Measurements from ENCODE around the gene PNPLA5.

PNPLA5 gene

DNA sequence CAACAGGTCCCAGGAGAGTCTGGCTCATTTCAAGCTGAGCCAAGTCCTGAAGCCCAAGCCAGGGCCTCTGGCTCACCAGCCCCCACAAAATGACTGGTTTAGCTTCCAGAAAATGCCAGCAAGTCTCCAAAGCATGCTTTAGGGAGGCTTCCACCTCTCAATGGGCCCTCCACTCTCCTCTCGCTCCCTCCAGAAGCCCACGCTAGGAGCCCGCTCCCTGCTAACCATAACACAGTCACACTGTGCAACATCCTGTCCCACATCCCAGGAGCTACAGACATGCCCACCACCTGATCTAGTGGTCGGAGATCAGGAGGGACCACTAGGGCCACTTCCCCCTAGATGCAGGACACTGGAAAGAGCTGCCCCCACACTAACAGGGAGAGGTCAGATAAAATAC is 36.4 kb downstream of the PNPLA5 start:
- DNase-seq (ENCODE audit: low read depth in 3 of 3, low spot score in 1 of 3) = no peak

DNA sequence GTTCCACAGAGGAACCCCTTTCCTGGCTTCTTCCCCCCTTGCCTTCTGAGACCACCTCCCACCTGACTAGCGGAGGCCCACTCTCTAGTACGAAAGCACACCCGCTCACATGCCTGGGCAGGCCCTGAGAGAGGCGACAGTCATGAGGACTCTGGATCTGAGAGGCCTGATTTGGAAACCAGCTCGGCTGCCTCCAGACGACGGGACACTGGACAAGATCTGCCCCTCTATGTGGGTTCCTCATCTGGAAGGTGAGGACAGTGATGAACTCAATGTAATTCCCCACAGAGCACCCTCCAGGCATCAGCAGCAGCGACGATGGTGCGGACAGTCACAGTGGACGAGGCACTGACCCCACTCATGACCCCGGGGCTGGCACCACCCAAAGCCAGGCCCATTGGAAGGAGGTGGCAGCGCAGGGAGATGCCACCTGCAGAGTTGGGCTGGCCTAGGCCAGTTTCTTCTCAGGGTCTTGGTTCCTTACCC is 37.0 kb downstream of the PNPLA5 start:
- DNase-seq (ENCODE audit: low read depth in 3 of 3, low spot score in 1 of 3) = no peak

DNA sequence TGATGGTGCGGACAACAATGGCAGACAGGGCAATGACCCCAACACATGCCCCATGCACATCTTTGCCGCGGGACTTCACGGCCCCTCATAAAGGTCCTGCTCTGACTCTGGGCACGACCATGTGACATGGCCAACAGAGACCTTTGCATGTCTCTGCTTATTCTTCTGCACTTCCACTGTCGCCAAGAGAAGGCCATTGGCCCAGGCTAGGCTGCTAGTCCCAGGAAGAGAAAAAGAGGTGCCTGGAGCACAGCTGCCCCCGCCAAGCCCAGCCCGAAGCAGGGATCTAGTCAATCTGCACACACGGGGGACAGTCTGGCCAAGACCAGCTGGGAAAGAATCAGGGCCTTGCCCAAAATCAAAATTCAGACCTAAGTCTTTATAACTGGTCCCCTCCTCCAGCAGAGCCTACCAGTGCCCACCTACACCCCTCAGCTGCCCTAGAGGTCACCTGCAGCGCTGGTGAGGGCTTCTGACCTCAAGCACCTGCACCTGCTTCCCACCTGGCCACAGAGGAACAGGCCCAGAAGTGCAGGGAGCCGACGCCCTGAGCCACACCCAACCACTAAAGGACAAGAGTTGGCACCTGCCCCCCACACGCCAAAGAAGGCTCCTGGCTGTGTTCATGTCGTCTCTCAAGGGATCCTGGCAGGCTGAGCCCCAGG is 37.6 kb downstream of the PNPLA5 start:
- no peak for DNase-seq (ENCODE audit: low read depth in 3 of 3, low spot score in 1 of 3)

DNA sequence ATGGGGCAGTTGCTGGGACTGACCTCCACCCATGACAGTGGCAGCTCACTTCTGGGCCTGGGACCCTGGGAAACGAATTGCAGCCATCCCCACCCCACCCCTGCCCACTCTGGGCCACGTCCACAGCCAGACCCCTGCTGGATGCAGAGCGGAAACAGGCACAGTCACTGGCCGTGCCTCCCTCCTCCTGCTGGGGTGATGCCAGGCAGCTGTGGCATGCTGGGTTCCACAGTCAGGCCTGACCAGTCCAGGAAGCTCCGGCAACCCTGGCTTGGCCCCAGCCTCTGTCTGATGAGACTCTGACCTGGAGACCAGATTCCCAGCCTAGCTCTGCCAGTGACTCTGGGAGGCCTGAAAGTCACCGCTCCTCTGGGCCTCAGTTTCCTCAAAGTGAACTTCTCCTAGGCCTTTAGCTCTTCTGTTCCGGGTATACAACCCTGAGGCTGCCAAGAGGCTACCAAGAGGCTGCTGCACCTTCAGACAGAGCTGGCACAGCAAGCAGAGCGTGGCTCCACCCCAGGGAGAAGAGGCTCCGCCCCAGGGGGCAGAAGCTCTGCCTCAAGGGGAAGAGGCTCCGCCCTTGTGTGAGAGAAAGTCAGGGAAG is 38.4 kb downstream of the PNPLA5 start:
- DNase-seq (ENCODE audit: low read depth in 3 of 3, low spot score in 1 of 3) = no peak

DNA sequence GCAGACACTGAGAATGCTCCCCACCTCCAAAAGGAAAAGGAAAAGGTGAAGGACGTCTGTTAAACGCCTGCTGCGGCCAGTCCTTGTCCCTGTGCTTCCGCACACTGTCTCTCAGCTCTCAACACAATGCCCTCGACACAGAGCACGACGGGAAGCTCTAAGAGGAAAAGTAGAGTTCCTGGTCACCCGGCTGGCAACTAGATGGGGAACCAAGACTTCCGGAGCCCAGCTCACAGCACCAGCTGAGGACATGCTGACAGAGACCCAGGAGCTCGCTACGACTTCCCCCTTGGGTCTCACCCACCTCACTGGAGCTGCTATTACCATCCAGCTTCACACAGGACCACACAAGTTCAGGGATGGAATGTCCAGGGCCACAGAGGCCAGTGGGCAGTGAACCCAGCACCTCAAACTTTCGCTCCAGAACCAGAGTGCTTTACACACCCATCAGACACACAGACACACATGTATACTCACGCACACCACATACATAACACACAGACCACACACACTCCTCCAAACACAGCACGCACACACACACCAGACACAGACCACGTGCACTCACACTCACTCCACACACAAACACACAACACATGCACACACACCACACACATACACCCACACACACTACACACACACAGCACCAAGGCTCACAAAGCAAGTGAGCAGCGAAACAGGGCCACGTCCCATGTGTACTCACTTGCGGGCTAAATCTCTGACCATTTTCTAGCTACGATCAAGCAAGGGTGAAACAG is 39.1 kb downstream of the PNPLA5 start:
- DNase-seq (ENCODE audit: low read depth in 3 of 3, low spot score in 1 of 3) = no peak

DNA sequence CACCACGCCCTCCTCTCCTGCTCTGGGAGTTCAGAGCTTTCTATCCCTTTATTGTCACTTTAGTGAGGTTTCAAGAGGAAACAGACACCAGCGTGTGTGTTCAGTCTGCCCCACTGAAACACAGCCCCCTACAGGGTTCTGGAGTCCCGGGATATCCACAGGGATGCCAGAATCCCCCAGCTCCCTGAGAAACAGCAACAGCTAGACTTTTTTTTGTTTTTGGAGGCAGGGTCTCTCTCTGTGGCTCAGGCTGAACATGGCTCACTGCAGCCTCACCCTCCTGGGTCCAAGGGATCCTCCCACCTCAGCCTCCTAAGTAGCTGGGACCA is 39.9 kb downstream of the PNPLA5 start:
- DNase-seq (ENCODE audit: low read depth in 3 of 3, low spot score in 1 of 3) = no peak

DNA sequence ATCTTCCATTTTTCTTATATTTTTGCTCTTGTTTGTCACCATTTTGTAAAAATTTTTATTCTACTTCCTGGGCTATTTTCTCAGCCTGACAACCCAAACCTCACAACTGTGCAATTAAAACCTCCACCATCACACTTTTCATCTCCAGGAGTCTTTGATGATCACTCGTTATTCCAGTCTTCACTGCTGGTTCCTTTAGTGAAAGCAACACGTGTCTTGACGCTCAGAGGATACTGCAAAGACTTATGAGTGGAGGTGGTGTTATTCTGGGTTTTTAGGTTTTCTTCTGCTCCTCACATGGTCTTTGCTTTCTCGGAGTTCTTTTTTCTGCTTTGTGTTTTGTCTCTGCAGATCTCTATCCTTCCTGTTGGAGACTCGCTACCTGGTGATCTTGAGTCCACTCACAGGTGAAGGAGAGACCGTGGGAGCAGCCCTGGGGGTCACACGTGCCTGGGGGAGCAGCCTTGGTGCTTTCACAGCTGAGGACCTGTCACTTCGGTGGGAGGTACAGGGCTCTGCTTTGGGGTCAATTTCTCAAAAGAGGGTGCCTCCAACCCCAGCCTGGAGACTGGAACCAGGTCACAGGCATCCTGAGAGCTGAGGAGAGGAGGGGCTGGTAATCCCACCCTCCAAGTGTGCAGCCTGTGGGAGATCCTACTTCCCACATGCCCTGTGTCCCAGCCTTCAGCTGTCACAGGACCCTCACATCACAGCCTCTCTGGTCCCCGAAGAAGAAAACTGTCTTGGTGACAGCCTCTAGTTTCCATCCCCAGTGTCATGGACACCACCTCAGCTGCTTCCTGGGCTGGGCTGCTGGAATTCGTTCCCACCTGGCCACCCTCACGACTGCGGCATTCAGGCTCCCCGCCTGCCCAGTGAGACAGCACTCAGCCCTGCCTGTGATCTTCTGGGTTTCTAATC is 40.5 kb downstream of the PNPLA5 start:
- no peak for DNase-seq (ENCODE audit: low read depth in 3 of 3, low spot score in 1 of 3)

DNA sequence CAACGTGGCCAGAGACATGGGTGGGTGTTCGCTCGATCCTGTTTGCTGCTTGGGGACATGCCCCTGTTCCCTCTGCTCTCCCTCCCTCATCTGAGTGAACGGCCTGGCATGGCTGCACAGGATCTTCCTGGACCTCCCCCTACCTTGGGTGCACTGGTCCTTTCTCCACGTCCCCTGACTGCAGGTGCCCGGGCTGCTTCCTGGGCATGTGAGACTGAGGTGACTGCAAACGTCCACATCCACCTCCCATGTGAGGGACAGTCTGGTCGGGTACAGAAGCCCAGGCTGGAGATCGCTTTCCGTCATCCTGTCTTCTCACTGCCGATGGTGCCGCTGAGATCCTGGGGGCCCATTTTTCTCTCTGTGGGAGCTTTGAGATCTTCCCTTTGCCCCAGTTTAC is 41.3 kb downstream of the PNPLA5 start:
- DNase-seq (ENCODE audit: low read depth in 3 of 3, low spot score in 1 of 3) = no peak

DNA sequence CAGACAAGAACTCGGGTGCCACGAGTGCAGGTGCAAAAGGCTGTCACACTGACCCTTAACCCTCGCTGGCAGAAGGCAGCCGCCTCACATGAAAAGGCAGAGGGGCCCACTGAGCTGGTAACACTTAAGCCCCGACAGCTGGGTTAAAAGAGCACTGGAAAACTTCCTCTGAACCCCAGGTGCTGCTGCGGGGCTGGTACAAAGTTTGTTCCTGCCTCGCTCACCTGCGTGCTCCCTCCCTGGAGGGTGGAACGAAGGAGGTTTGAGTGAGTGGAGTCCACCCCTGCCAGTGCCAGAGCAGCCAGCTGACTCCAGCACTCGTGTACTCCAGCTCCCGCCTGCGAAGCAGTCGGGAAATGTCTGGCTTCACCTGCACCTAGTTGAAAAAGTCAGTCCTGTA is 42.1 kb downstream of the PNPLA5 start:
- DNase-seq (ENCODE audit: low read depth in 3 of 3, low spot score in 1 of 3) = no peak

DNA sequence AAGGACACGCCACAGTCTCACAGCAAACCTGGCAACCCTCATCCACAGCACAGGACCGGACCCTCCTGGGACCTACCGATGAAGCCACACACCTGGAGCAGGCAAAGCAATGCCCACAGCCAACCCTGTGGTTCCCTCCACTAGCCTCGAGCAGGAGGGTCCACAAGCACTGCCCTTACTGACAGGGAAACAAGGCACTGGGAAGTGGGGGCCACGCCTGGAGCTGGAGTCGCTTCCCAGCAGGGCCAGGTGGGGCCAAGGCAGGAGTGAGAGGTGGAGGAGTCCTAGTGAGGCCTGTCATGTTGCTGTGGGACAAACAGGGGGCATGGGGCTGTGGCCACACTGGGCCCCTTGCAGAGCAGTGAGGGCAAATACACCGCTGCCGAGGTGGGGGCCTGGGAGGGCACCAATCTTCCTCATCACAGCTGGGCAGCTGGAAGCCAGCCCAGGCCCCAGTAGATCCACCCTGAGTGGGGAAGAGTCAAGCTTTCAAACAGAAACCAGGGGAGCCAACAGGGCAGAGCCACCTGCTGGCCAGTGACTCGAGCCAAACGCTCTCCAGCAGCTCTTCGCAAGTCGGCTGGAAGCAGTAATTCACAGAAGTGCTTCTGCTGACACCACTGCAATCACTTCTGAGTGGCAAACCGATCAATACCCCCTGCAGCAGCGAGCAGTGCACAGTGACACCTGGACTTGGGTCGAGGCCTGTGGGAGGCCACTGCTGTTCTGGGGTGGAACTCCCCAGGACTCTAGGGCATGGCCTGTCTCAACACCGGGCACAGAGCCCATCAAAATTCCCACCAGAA is 43.2 kb downstream of the PNPLA5 start:
- no peak for DNase-seq (ENCODE audit: low read depth in 3 of 3, low spot score in 1 of 3)

DNA sequence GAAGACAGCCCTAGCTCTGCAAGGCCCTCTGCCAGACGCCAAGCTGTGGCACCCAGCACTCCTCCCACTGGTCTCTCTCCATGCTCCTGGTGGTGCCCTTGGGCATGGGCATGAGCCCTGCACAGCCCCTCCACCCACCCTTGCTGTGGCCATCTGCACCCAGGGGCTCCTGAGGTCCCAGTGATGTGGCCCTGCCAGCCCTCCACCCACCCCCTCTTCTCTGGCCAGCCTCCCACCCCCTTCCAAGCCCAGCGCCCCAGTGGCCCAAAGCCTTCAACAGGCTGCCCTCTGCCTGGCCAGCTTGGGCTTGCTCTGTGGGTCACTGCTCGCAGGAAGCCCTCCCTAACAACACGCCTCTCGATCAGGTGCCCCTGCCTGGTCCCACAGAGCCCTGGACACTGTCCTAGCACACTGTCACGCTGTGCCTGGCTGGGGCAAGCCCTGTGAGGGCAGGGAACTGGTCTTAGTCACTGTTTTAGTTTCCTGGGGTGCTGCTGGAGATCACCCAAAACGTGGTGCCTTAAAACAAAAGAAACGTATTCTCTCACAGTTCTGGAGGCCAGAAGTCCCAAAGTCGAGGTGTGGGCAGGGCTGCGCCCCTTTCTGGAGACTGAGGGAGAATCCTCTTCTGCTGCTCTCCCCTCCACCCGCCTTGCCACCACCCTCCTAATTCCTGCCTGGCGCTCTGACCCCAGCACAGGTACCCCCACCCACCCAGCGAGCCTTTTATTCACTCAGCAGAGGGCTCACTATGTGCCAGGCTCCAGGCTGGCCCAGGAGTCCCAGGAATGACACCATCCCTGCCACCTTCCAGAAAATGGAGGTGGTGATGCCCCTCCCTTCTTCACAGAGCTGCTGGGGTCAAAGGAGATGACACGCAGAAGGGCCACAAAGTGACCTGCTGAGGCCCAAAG is 44.2 kb downstream of the PNPLA5 start:
- DNase-seq (ENCODE audit: low read depth in 3 of 3, low spot score in 1 of 3) = no peak

DNA sequence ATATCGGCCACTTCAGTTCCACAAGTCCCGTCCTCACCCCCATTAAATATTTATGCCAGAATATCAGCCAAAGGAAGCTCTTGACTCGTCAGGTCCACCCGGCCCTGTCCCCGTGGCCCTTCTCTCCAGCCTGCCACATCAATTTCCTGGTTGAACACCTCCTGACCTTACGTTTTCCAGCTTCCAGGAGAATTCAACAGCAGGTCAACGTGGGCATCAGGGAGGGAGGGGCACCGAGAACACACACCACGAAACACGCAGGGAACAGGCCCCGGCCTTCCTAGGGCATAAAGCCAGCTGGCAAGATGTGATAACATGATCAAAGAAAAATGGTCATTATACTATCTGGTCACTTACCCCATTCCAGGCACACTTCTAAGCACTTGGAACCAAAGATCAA is 44.8 kb downstream of the PNPLA5 start:
- DNase-seq (ENCODE audit: low read depth in 3 of 3, low spot score in 1 of 3) = no peak

DNA sequence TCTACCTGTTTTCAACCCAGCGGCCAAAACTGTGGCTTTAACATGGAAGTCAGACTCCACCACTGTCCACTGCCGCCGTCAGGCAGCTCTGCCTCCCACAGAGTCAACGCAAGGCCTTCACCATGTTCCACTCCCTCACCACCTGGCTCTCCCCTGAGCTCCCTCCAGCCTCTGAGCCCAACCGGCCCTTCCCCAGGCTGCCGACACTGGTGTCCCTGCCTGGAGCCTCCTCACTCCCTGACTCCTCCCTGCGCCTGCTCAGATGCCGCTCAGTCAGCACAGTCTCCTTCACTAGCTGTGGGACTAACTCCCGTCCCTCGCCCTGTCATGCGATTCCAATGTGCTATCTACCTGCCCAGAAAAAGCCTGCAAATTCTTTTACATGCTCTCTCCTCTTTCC is 45.8 kb downstream of the PNPLA5 start:
- no peak for DNase-seq (ENCODE audit: low read depth in 3 of 3, low spot score in 1 of 3)

DNA sequence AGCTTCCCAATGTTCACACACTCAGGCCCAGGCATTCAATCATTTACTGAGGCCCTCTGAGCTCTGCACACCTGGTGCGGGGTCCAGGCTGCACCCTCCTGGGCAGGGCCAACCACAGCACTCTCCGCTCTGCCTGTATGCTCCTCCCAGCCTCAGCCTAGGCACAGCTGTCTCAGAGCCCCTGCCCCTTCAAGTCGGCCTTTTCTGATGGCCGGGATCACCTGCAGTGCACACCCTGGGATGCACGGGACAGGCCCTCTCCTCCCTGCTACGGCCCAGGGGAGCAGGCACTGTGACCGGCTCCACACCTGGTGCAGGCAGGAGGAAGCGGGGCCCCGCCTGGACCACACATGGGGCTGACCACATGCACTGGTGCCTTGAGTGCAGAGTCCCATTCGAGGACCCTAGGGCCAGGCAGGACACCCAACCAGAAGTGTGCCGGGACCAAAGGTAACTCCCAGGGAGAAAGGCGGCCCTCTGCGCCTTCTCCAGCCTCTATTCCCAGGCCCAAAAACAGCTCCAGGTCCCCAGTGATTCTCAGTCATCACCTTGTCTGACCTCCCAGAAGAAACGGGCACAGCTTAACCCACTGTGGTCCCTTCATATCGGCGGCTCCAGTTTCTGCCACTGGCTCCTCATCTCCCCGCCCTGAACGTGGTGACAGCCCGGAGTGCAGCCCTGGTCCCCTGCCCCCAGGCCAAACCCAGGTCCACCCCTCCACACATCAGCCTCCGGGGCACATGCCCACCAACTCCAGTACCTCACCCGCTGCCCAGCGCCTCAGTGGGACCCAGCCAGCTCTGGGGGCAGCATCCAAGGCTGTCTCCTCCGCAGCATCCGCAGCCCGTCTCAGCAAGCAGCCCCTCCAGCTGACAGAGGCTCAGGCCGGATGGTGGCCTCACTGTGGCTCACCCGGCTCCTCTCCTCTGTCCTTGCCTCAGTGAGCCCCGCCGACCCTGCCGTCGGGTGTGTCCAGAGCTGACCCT is 47.0 kb downstream of the PNPLA5 start:
- DNase-seq (ENCODE audit: low read depth in 3 of 3, low spot score in 1 of 3) = no peak

DNA sequence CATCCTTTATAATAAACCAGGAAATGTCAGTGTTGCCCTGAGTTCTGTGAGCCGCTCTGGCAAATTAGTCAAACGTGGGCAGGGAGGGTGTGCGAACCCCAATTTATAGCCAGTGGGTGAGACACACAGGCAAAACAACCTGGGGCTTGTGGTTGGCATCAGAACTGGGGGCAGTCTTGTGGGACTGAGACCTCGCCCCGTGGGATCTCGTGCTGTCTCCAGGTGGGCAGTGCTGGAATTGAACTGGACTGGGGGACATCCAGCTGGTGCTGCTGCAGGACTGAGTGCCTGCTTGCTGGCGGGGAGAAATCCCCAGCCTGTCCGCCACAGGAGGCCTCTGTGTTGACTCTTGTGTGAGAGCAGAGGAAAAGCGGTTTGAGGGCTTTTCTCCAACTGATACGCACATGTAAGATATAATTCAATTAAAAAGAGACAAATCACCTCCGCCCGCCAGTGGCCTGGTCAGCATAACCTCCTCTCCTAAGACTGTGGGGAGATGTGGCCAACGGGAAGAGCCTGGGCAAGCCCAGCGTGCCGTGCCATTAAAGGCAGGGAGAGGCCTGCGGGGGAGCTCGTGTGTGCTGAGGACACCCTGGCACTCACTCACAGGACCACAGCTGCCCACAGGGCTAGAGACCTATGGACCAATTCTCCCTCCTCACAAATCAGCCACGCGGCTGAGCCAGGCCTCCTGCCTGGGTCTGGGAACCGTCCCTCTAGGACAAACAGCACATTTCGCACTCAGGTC is 47.9 kb downstream of the PNPLA5 start:
- no peak for DNase-seq (ENCODE audit: low read depth in 3 of 3, low spot score in 1 of 3)

DNA sequence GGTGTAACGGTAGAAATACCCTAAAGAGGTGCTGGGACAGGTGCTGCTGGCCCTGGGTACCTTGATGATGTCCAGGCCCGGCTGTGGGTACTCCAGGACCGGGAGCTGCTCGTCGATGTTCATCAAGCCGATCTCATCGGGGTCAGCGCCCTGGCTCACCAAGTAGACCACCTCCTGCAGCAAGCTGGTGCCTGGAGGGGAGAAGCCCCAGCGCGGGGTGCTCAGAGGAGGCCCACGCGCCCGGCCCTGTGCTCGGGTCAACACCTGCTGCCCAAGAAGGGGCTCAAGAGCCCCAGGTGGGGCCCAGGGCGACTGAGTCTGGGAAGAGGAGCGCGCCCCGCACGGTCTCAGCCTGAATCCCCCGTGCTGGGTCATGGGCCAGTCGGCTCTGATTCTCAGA is 50.1 kb downstream of the PNPLA5 start:
- no peak for DNase-seq (ENCODE audit: low read depth in 3 of 3, low spot score in 1 of 3)

DNA sequence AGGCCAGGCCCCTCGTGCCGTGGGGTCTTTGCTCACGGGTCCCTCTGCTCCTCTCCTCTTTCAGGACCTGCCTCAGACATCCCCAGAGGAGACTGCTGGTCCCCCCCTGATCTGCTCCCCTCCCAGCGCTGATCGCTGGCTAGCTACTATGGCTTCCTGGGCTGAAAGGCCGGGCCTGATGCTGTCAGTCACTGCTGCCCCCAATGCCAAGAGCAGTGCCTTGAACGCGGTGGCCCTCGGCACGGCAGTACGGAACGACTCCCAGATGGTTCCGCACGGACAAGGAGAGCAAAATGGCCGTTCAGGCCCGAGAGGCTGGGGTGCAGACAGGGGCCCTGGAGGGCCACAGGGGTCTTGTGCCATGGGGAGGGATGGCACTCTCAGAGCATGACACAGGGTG is 51.0 kb downstream of the PNPLA5 start:
- DNase-seq (ENCODE audit: low read depth in 3 of 3, low spot score in 1 of 3) = no peak

DNA sequence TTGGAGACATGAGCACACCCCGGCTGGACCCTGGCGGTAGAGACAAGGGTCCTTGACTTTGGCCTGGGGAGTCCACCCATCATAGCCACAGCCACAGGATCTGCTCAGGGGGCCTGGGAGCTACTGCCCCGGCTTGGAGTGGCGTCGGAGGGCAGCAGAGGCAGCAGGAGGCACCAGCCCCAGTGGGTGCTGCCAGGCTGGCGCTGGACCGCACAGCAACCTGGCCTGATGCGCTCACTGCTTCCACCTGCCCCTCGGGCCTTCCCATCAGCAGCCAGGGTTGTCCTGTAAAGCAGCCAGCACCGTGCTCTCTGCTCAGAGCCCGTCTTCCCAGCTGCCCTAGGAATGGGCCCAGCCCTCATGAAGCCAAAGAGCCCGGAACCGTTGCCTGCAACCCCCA is 51.4 kb downstream of the PNPLA5 start:
- no peak for DNase-seq (ENCODE audit: low read depth in 3 of 3, low spot score in 1 of 3)

Measured in stimulated activated CD4-positive, alpha-beta T cell treated with anti-CD3 and anti-CD28 coated beads, TNF-alpha, amount 100 ng/mL, for 1 hour (primary cell).